ENCODE data around the gene GALNT9.

- TF ChIP-seq FOXM1 (IDR thresholded peaks at IDR 0.05; ENCODE audit: borderline replicate concordance) (no peak), SUZ12 (IDR thresholded peaks at IDR 0.05) (no peak), ELF4 (IDR thresholded peaks at IDR 0.05) (no peak), ZNF384 (IDR thresholded peaks at IDR 0.05) (no peak), FOXK2 (IDR thresholded peaks at IDR 0.05) (no peak), SP1 (IDR thresholded peaks at IDR 0.05) (no peak)
These were observed 165.0 kb downstream of the GALNT9 start for GRCh38 chr12:132164426-132164825.

Data from HEK293T (cell line).